Endothelial cell (in vitro differentiated cells): Measurements from ENCODE around the gene CDH26. TPM values are rescaled to one million over a fixed set of nuclear protein-coding genes. Genes with fewer than 3 reads are reported as not detected.

Source experiments
- DNase-seq: peaks from one replicate; pipeline ENCODE4 v3.0.0; 2021; ENCODE audit warnings: low spot score
- H3K27ac Mint-ChIP-seq: one replicate; pipeline ENCODE4 v1.8.0; 2021; ENCODE audit warnings: mixed read lengths, inconsistent platforms; ENCODE audit not compliant: unreplicated experiment
- H3K27me3 Mint-ChIP-seq: one replicate; pipeline ENCODE4 v1.8.0; 2021; ENCODE audit warnings: mild to moderate bottlenecking, moderate library complexity, mixed read lengths, inconsistent platforms; ENCODE audit not compliant: unreplicated experiment
- H3K36me3 Mint-ChIP-seq: one replicate; pipeline ENCODE4 v1.8.0; 2021; ENCODE audit warnings: mild to moderate bottlenecking, low read depth, mixed read lengths, inconsistent platforms; ENCODE audit not compliant: unreplicated experiment
- H3K4me1 Mint-ChIP-seq: one replicate; pipeline ENCODE4 v1.8.0; 2021; ENCODE audit warnings: mild to moderate bottlenecking, mixed read lengths, inconsistent platforms; ENCODE audit not compliant: unreplicated experiment
- H3K4me3 Mint-ChIP-seq: one replicate; pipeline ENCODE4 v1.8.0; 2021; ENCODE audit warnings: mild to moderate bottlenecking, mixed read lengths, inconsistent platforms; ENCODE audit not compliant: unreplicated experiment
- H3K9me3 Mint-ChIP-seq: one replicate; pipeline ENCODE4 v1.8.0; 2021; ENCODE audit warnings: mixed read lengths, inconsistent platforms; ENCODE audit not compliant: unreplicated experiment
- total RNA-seq: library from RNA; stranded (reverse); fragmentation: NEBNext Ultra II Directional; extraction: Animal tissue kit (Norgen Biotek cat#: 25700); gene quantifications from one replicate; pipeline ENCODE4 v1.2.1, GENCODE V29; 2021; ENCODE audit not compliant: unreplicated experiment
- TF ChIP-seq, protein P1 (sequence below): fragments of 200-600 bp; sonication (generic); IDR thresholded peaks from one replicate; pipeline ENCODE4 v1.5.0; 2021; ENCODE audit warnings: antibody characterized with exemption; ENCODE audit not compliant: unreplicated experiment

CDH26 gene
- total RNA-seq, 1 donor from 2014 or later, result 5.4 TPM

DNA sequence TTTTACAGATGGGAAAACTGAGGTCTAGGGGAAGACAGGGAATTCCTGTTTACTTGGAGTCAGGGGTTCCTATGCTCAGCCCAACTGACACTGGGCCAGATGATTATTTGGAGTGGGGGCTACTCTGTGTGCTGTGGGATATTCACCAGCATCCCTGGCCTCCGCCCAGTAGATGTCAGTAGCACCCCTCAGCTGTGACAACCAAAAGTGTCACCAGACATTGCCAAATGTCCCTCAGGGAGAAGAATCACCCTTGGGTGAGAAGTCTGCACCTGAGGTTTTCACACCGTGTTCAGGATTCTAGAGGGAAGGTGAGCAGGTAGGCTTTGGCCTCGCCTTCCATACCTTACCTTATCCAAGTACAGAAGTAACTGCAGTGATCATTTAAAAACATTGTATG lies 27.6 kb downstream of the CDH26 start:
- H3K4me1 Mint-ChIP-seq, result peaks cover 2% of the 10 kb centered on the region
- no peaks in the 10 kb centered on the region for H3K27me3 Mint-ChIP-seq
- TF ChIP-seq, protein P1, sequence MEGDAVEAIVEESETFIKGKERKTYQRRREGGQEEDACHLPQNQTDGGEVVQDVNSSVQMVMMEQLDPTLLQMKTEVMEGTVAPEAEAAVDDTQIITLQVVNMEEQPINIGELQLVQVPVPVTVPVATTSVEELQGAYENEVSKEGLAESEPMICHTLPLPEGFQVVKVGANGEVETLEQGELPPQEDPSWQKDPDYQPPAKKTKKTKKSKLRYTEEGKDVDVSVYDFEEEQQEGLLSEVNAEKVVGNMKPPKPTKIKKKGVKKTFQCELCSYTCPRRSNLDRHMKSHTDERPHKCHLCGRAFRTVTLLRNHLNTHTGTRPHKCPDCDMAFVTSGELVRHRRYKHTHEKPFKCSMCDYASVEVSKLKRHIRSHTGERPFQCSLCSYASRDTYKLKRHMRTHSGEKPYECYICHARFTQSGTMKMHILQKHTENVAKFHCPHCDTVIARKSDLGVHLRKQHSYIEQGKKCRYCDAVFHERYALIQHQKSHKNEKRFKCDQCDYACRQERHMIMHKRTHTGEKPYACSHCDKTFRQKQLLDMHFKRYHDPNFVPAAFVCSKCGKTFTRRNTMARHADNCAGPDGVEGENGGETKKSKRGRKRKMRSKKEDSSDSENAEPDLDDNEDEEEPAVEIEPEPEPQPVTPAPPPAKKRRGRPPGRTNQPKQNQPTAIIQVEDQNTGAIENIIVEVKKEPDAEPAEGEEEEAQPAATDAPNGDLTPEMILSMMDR, result no peak
- H3K4me3 Mint-ChIP-seq, result no peak overlapping the region
- no peak for DNase-seq
- H3K27ac Mint-ChIP-seq, result no peak overlapping the region
- no peaks in the 10 kb centered on the region for H3K36me3 Mint-ChIP-seq
- no peaks in the 10 kb centered on the region for H3K9me3 Mint-ChIP-seq

DNA sequence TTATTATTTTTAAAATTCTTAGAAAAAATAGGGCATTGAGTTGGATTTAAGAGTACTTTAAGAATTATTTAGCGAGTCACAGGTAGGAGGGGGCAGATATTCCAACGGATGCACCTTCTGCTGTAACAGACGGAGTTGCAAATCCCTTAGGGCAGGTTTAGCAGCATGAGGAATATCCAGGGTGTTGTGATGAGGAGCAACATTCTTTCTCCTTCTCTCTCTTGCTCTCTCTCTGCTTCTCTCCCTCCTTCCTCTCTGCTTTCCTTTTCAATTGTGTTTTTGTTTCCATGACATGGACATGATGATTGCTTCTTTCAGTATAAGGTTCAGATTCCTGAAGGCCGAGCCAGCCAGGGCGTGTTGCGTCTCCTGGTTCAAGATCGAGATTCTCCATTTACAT lies 28.9 kb downstream of the CDH26 start:
- Mint-ChIP-seq H3K9me3 (no peaks in the 10 kb centered on the region), H3K27me3 (no peaks in the 10 kb centered on the region), H3K36me3 (no peaks in the 10 kb centered on the region), H3K4me3 (no peak overlapping the region), H3K27ac (no peak overlapping the region), H3K4me1 (peaks cover 2% of the 10 kb centered on the region)
- no peak for DNase-seq
- TF ChIP-seq, protein P1, result no peak

DNA sequence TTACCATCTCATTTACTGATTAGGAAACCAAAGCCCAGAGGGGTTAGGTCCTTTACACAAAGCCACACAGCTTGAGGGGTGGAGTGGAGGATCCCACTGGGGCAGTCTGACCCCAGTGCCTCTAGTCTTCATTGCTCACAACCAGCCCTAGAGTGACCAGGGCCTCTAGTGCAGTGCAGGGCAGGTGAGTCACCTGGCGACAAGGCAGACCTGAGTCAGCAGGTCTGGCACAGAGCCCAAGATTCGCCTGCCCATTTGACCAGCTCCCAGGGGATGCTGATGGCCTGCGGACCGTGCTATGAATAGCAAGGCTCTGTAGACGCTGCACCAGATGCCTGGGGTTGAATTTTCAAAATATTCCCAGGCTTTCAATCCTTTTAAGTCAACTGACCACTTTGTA lies 29.9 kb downstream of the CDH26 start:
- H3K36me3 Mint-ChIP-seq, result no peaks in the 10 kb centered on the region
- H3K27ac Mint-ChIP-seq, result no peak overlapping the region
- no peak for DNase-seq
- TF ChIP-seq, protein P1, result no peak
- H3K4me3 Mint-ChIP-seq, result no peak overlapping the region
- H3K27me3 Mint-ChIP-seq, result no peaks in the 10 kb centered on the region
- peaks cover 2% of the 10 kb centered on the region for H3K4me1 Mint-ChIP-seq
- no peaks in the 10 kb centered on the region for H3K9me3 Mint-ChIP-seq

DNA sequence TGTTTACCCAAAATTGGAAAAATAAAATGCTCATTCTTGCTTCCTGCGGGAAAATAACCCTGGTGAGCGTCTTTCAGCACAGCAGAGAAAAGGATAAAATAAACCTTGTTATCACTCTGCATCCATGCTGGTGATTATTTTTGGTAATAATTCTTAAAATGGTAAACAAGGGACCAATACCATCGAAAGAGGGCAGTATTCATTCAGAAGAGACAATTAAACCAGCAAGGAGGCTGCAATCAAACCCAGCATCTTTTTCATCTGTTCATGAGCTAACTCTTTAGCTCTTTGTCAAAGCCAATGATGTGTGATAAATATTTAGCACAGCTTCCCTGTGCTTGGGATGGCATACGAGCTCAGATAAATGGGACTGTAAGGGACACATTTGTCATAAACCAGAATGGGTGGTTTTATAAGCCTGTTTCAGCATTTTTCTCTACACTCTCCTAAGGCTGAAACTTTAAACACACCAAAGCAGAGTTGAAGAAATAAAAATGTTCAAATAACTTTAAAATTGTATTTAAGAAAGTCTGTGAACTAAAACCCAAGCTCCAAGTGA lies 34.4 kb downstream of the CDH26 start:
- Mint-ChIP-seq H3K9me3 (no peaks in the 10 kb centered on the region), H3K36me3 (peaks cover 8% of the 10 kb centered on the region), H3K4me1 (peaks cover 22% of the 10 kb centered on the region), H3K27me3 (no peaks in the 10 kb centered on the region), H3K27ac (no peak overlapping the region), H3K4me3 (no peak overlapping the region)
- no peak for DNase-seq
- TF ChIP-seq, protein P1, result no peak

DNA sequence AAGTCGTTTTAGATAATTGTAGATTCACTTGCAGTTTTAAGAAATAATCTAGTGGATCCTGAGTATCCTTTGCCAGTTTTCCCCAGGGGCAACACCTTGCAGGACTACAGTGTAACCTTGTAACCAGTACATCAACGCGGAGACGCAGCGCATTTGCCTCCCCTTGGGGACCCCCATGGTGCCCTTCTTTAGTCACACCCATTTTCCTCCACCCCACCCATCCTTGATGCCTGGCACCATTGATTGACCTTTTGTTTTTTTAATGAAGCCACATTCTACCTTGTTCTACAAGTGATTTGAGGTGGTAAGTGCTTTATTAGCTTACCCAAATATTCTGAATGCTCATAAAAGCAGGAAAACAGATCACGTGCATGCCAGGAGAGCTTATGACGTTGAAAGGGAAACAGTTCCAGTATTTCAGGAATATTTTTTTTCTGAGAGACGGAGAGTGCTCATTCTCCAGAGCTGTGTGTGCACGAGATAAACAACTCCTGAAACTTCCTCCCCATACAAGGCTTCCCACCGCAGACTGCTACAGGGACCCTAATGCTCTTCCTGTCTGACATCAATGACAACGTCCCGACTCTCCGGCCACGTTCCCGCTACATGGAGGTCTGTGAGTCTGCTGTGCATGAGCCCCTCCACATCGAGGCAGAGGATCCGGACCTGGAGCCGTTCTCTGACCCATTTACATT lies 35.7 kb downstream of the CDH26 start:
- Mint-ChIP-seq H3K9me3 (no peaks in the 10 kb centered on the region), H3K36me3 (peaks cover 8% of the 10 kb centered on the region), H3K27ac (peak overlapping the region; percentile 98), H3K27me3 (no peaks in the 10 kb centered on the region), H3K4me3 (peak overlapping the region; percentile 85), H3K4me1 (peaks cover 21% of the 10 kb centered on the region)
- TF ChIP-seq, protein P1, result no peak
- peak; percentile 22 for DNase-seq
